ENCODE measurements around the gene TMTC4. TPM values are rescaled to one million over a fixed set of nuclear protein-coding genes. Genes with fewer than 3 reads are reported as not detected.
A peak's percentile ranks its signal among the peaks of the same experiment; 100 is the strongest.

The TMTC4 gene
- total RNA-seq, 1 donor from 2014 or later = 25.8 TPM

DNA sequence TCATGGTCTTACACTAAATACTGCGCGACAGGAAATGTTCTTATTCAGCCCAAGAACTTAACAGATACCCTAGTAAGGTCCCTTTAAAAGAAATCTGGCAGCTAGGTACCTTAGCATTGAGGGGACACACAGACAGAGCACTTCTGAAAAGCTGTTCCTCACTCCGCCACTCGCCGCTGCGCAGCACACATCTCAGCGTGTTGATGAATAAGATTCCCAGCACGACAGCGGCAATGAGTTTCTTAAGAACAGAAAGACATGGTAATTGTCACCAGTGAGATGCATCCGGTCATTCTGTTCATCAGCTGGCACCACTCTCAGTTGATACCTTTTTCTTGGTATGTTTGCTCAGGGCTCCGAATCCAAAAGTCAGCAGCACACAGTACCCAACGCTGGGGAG lies 39.9 kb downstream of the TMTC4 start:
- intact Hi-C loops (cut with DNase I) = no loop called here
- TF ChIP-seq, protein P1, sequence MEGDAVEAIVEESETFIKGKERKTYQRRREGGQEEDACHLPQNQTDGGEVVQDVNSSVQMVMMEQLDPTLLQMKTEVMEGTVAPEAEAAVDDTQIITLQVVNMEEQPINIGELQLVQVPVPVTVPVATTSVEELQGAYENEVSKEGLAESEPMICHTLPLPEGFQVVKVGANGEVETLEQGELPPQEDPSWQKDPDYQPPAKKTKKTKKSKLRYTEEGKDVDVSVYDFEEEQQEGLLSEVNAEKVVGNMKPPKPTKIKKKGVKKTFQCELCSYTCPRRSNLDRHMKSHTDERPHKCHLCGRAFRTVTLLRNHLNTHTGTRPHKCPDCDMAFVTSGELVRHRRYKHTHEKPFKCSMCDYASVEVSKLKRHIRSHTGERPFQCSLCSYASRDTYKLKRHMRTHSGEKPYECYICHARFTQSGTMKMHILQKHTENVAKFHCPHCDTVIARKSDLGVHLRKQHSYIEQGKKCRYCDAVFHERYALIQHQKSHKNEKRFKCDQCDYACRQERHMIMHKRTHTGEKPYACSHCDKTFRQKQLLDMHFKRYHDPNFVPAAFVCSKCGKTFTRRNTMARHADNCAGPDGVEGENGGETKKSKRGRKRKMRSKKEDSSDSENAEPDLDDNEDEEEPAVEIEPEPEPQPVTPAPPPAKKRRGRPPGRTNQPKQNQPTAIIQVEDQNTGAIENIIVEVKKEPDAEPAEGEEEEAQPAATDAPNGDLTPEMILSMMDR (IDR thresholded peaks at IDR 0.05) = no peak
- DNase-seq (ENCODE audit: extremely low spot score in 2 of 2) = no peak
- no peaks in the 10 kb centered on the region for H3K27me3 ChIP-seq
- no peaks in the 10 kb centered on the region for H3K4me1 ChIP-seq
- H3K9me3 ChIP-seq = no peaks in the 10 kb centered on the region
- H3K27ac ChIP-seq = no peak overlapping the region
- no peak overlapping the region for H3K4me3 ChIP-seq
- peaks cover 0 to 35% of the 10 kb centered on the region in 2 donors for H3K36me3 ChIP-seq

DNA sequence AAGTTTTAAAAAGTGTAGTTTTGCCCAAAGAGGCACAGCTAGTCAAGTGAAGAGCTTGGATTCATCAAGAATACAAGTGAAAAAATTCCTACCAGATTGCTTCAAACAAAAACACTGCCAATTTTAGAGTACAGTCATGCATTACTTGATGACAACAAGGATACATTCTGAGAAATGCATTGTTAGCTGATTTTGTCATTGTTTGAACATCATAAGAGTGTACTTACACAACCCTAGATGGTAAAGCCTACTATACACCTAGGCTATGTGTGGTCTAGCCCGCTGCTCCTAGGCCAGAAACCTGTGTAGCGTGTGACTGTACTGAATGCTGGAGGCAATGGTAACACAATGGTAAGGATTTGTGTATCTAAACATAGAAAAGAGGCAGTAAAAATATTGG lies 41.1 kb downstream of the TMTC4 start:
- H3K36me3 ChIP-seq = peaks cover 0 to 30% of the 10 kb centered on the region in 2 donors
- H3K9me3 ChIP-seq = no peaks in the 10 kb centered on the region
- intact Hi-C loops (cut with DNase I) = no loop called here
- H3K4me1 ChIP-seq = no peaks in the 10 kb centered on the region
- no peaks in the 10 kb centered on the region for H3K27me3 ChIP-seq
- peak in 1 of 2 donors; percentile 33 for TF ChIP-seq POLR2AphosphoS5 (IDR thresholded peaks at IDR 0.05; ENCODE audit: insufficient read depth in 1 of 2, low read depth in 1 of 2)
- TF ChIP-seq POLR2A (IDR thresholded peaks at IDR 0.05) = no peak
- DNase-seq (ENCODE audit: extremely low spot score in 2 of 2) = no peak
- H3K27ac ChIP-seq = no peak overlapping the region
- no peak overlapping the region for H3K4me3 ChIP-seq

DNA sequence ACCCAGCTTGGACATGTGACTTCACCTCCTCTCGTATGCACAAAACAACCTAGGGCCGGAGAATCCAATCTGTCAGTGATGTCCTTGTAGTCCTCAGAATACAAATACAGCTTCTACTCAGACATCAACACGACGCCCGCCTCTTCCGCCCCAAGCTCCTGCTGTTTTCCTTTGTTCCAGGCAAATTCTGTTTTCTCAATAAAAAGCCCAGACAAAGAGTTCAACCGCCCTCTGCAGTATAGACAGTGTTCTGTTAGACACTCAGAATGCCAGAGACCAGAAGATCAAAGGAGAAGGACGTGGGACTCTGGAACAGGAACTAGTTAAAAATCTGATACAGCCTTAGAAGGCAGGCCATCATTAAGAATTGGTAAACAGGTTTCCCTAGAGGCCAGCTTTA lies 44.0 kb downstream of the TMTC4 start:
- H3K27me3 ChIP-seq = no peaks in the 10 kb centered on the region
- intact Hi-C loops (cut with DNase I) = no loop called here
- H3K9me3 ChIP-seq = no peaks in the 10 kb centered on the region
- TF ChIP-seq, protein P1 (IDR thresholded peaks at IDR 0.05) = no peak
- TF ChIP-seq POLR2AphosphoS5 (IDR thresholded peaks at IDR 0.05; ENCODE audit: insufficient read depth in 1 of 2, low read depth in 1 of 2) (no peak), POLR2A (IDR thresholded peaks at IDR 0.05) (no peak)
- peaks cover 0 to 21% of the 10 kb centered on the region in 2 donors for H3K36me3 ChIP-seq
- no peak for DNase-seq (ENCODE audit: extremely low spot score in 2 of 2)
- H3K4me1 ChIP-seq = no peaks in the 10 kb centered on the region
- no peak overlapping the region for H3K27ac ChIP-seq
- no peak overlapping the region for H3K4me3 ChIP-seq

DNA sequence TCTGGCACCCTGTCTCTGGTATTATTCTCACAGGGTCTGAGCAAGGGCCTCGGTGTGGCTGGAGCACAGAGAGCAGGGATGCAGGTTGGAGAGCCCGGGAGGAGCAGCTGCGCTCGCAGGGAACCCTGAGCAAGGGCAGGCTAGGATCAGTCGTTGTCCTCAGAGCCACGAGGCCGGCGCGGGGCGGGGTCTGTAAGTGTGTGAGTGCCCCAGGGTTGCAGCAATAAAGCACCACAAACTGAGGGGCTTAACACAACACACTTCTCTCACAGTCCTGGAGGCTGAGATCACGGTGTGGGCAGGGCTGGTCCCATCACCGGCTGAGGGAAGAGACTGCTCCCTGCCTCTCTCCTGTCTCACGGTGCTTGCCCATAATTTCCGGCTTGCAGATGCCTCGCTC lies 47.5 kb downstream of the TMTC4 start:
- H3K4me1 ChIP-seq = no peaks in the 10 kb centered on the region
- TF ChIP-seq POLR2A (IDR thresholded peaks at IDR 0.05) (no peak), POLR2AphosphoS5 (IDR thresholded peaks at IDR 0.05; ENCODE audit: insufficient read depth in 1 of 2, low read depth in 1 of 2) (no peak)
- TF ChIP-seq, protein P1 (IDR thresholded peaks at IDR 0.05) = no peak
- no peak overlapping the region for H3K4me3 ChIP-seq
- H3K9me3 ChIP-seq = no peaks in the 10 kb centered on the region
- no peaks in the 10 kb centered on the region for H3K27me3 ChIP-seq
- intact Hi-C loops (cut with DNase I) = no loop called here
- DNase-seq (ENCODE audit: extremely low spot score in 2 of 2) = no peak
- H3K27ac ChIP-seq = no peak overlapping the region
- peaks cover 0 to 15% of the 10 kb centered on the region in 2 donors for H3K36me3 ChIP-seq

DNA sequence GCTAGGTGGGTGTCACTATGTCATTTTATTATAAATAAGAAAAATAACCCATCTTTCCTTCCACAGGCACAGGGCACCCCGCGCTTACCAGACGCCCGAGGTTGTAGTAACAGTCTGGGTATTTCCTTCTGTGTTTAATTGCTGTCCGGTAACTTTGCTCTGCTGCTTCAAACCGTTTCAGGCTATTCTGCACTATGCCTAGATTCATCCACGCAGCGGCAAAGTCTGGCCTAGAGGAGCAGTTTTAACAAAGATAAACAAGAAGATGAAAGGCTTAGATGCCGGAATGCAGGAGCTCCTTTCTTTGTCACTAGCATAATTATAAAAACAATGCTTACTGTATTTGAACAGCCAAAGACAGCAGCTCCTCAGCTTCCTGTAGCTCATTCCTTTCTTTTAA lies 49.1 kb downstream of the TMTC4 start:
- Histone ChIP-seq H3K36me3 (peaks cover 0 to 24% of the 10 kb centered on the region in 2 donors), H3K27ac (no peak overlapping the region), H3K4me1 (no peaks in the 10 kb centered on the region), H3K4me3 (no peak overlapping the region), H3K27me3 (no peaks in the 10 kb centered on the region), H3K9me3 (no peaks in the 10 kb centered on the region)
- no peak for DNase-seq (ENCODE audit: extremely low spot score in 2 of 2)
- no peak for TF ChIP-seq POLR2A (IDR thresholded peaks at IDR 0.05)
- TF ChIP-seq, protein P1 (IDR thresholded peaks at IDR 0.05) = no peak
- TF ChIP-seq POLR2AphosphoS5 (IDR thresholded peaks at IDR 0.05; ENCODE audit: insufficient read depth in 1 of 2, low read depth in 1 of 2) = no peak
- intact Hi-C loops (cut with DNase I) = no loop called here

DNA sequence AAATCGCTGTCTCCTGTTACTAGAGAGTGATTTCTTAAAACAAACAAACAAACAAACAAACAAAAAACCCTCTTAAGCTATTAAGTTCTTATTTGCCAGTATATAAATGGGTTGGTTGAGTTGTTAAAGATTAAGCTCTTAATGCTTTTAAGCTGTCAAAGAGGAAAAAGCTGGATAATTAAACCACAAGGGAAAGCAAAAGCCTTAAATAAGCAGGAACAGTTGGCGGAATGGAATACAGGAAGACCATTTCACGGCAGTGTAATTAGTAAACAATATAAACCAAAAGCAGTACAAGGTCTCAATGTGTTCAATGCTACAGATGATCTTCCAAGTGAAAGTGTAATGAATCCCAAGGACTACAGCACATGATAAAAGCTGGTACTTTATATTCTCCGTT lies 53.8 kb downstream of the TMTC4 start:
- Histone ChIP-seq H3K9me3 (no peaks in the 10 kb centered on the region), H3K4me3 (no peak overlapping the region), H3K36me3 (peaks cover 0 to 20% of the 10 kb centered on the region in 2 donors), H3K27me3 (no peaks in the 10 kb centered on the region), H3K27ac (no peak overlapping the region), H3K4me1 (no peaks in the 10 kb centered on the region)
- TF ChIP-seq, protein P1 (IDR thresholded peaks at IDR 0.05) = no peak
- TF ChIP-seq POLR2AphosphoS5 (IDR thresholded peaks at IDR 0.05; ENCODE audit: insufficient read depth in 1 of 2, low read depth in 1 of 2) (no peak), POLR2A (IDR thresholded peaks at IDR 0.05) (no peak)
- DNase-seq (ENCODE audit: extremely low spot score in 2 of 2) = no peak
- intact Hi-C loops (cut with DNase I) = no loop called here

Measured in vagina (tissue), 2 donors.